Measurements from ENCODE around the gene THSD4.

DNA sequence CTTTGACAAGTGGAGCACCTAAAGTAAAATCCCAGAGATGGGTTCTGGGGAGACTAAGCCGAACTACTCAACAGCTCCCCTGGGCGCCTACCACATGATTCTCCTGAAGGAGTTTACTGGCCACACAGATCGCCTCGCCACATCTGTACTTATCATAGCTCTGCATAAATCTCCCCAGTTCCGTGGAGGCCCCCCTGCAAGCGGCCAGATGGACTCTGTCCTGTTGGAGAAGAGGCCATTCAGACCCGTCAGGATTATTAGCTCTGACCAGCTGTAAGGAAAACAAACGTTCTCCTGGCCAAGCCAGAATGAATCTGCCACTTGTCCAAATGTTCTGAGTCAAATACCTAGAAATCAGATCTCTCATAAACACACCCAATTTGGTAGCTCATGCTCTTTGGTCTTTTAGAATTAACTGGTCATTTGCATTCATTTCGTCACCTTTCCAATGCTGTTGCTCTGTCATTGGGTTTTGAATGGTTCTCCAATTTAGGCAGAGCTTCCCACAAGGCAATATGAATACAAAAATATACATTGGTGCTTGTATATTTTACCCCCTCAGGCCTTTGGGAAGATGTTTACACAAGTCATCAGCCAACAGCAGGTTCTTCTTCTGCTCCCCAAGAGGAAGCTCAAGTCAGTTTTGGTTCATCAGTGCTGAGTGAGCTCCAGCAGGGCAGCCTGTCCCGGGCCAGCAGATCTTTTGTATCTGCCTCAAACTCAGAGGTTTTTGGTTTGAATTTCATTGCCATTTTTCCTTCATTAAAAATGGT is 124.5 kb downstream of the THSD4 start:
- TF ChIP-seq, protein P1, sequence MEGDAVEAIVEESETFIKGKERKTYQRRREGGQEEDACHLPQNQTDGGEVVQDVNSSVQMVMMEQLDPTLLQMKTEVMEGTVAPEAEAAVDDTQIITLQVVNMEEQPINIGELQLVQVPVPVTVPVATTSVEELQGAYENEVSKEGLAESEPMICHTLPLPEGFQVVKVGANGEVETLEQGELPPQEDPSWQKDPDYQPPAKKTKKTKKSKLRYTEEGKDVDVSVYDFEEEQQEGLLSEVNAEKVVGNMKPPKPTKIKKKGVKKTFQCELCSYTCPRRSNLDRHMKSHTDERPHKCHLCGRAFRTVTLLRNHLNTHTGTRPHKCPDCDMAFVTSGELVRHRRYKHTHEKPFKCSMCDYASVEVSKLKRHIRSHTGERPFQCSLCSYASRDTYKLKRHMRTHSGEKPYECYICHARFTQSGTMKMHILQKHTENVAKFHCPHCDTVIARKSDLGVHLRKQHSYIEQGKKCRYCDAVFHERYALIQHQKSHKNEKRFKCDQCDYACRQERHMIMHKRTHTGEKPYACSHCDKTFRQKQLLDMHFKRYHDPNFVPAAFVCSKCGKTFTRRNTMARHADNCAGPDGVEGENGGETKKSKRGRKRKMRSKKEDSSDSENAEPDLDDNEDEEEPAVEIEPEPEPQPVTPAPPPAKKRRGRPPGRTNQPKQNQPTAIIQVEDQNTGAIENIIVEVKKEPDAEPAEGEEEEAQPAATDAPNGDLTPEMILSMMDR (IDR thresholded peaks at IDR 0.05; ENCODE audit: low read depth, low read length, poor library complexity, severe bottlenecking): no peak
- no peak for TF ChIP-seq EZH2phosphoT487 (IDR thresholded peaks at IDR 0.05; ENCODE audit: borderline replicate concordance, low read length)
